Activated T-helper 1 cell treated with anti-CD3 and anti-CD28 coated beads, Interleukin-12 subunit alpha, Interleukin-12 subunit beta, Interleukin-2, Interleukin-4 antibody, amounts not matched to agents 30 ng/mL and 10 ng/mL and 1 ng/mL, durations not matched to agents 14 hours and 24 hours and 36 hours (primary cell): ENCODE data around the gene DYRK1B. TPM values are rescaled to one million over a fixed set of nuclear protein-coding genes. Genes with fewer than 3 reads are reported as not detected.
"Not testable (repeated sequence)": the region's sequence is repeated elsewhere in the genome, so short reads cannot be mapped to it uniquely, and the experiment has no call there.

Source experiments
- DNase-seq: peaks from one replicate; pipeline ENCODE4 v3.0.0; 2021; ENCODE audit warnings: low spot score
- H3K27ac Mint-ChIP-seq: one replicate; pipeline ENCODE4 v1.8.0; 2021; ENCODE audit warnings: mild to moderate bottlenecking, mixed read lengths
- H3K27me3 Mint-ChIP-seq: one replicate; pipeline ENCODE4 v1.8.0; 2022; ENCODE audit warnings: mild to moderate bottlenecking, moderate library complexity, mixed read lengths; ENCODE audit not compliant: insufficient read depth
- H3K36me3 Mint-ChIP-seq: one replicate; pipeline ENCODE4 v1.8.0; 2021; ENCODE audit warnings: low read depth, mixed read lengths
- H3K4me1 Mint-ChIP-seq: one replicate; pipeline ENCODE4 v1.8.0; 2021; ENCODE audit warnings: low read depth, mixed read lengths
- H3K4me3 Mint-ChIP-seq: one replicate; pipeline ENCODE4 v1.8.0; 2021; ENCODE audit warnings: mild to moderate bottlenecking, moderate library complexity, mixed read lengths
- H3K9me3 Mint-ChIP-seq: one replicate; pipeline ENCODE4 v1.8.0; 2021; ENCODE audit warnings: mixed read lengths
- intact Hi-C: fragments of 100-400 bp; cut with micrococcal nuclease; formaldehyde crosslinking; loops from one replicate; pipeline ENCODE4 v1.15.1; 2024
- total RNA-seq: library from RNA; stranded (reverse); gene quantifications from 2 replicates; pipeline ENCODE4 v1.2.3, GENCODE V29; 2022

The DYRK1B gene
- total RNA-seq, 1 donor from 2014 or later = 5.5 TPM

GRCh38 chr19:39825093-39825463 lies 8.9 kb downstream of the DYRK1B start:
- no peaks in the 10 kb centered on the region for H3K9me3 Mint-ChIP-seq
- H3K27ac Mint-ChIP-seq = no peak overlapping the region
- peaks cover 6% of the 10 kb centered on the region for H3K4me1 Mint-ChIP-seq
- H3K27me3 Mint-ChIP-seq = no peaks in the 10 kb centered on the region
- H3K36me3 Mint-ChIP-seq = peaks cover 19% of the 10 kb centered on the region
- no peak for DNase-seq
- intact Hi-C loops = no loop called here
- H3K4me3 Mint-ChIP-seq = no peak overlapping the region

- Mint-ChIP-seq H3K36me3 (peaks cover 19% of the 10 kb centered on the region), H3K27me3 (no peaks in the 10 kb centered on the region), H3K27ac (no peak overlapping the region), H3K9me3 (no peaks in the 10 kb centered on the region), H3K4me1 (peaks cover 6% of the 10 kb centered on the region), H3K4me3 (no peak overlapping the region)
- peak; percentile 87 for DNase-seq
- intact Hi-C loops = loop anchor here (1.0 kb wide), 4 partner anchors 9 to 147 kb away; partner anchors contain the start of genes FBL and PSMC4
Observed at GRCh38 chr19:39824143-39825092, 9.5 kb downstream of the DYRK1B start.

DNA sequence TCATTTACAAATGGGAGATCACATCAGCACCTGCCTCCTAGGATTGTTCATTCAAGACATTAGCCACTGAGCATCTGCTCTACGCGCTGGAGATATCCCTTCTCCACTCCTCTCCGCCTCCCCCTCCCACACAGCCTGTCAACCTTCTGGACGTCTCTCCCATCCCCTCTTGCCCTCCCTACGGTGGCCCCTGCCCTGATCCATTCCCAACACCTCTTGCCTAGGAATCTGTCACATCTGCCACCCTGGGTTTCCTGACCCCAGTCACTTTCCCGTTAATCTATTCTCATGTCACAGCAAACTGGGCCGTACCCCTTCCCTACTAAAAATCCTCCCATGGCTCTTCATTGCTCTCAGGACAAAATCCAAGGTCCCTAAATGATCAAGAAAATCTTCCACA lies 10.3 kb downstream of the DYRK1B start:
- no peaks in the 10 kb centered on the region for H3K27me3 Mint-ChIP-seq
- DNase-seq = no peak
- intact Hi-C loops = loop anchor here (1.0 kb wide), 4 partner anchors 10 to 148 kb away; partner anchors contain the start of genes FBL and PSMC4
- H3K4me3 Mint-ChIP-seq = no peak overlapping the region
- H3K4me1 Mint-ChIP-seq = peaks cover 8% of the 10 kb centered on the region
- no peaks in the 10 kb centered on the region for H3K9me3 Mint-ChIP-seq
- H3K27ac Mint-ChIP-seq = no peak overlapping the region
- peaks cover 13% of the 10 kb centered on the region for H3K36me3 Mint-ChIP-seq

- Mint-ChIP-seq H3K9me3 (no peaks in the 10 kb centered on the region), H3K27me3 (no peaks in the 10 kb centered on the region), H3K36me3 (peaks cover 6% of the 10 kb centered on the region), H3K27ac (no peak overlapping the region), H3K4me1 (peaks cover 5% of the 10 kb centered on the region), H3K4me3 (no peak overlapping the region)
- intact Hi-C loops = no loop called here
- DNase-seq = no peak
Observed at GRCh38 chr19:39820696-39821095, 13.3 kb downstream of the DYRK1B start.

GRCh38 chr19:39819786-39820185 lies 14.2 kb downstream of the DYRK1B start:
- Mint-ChIP-seq H3K27me3 (no peaks in the 10 kb centered on the region), H3K9me3 (no peaks in the 10 kb centered on the region), H3K4me3 (no peak overlapping the region), H3K4me1 (peaks cover 5% of the 10 kb centered on the region), H3K27ac (no peak overlapping the region), H3K36me3 (peaks cover 6% of the 10 kb centered on the region)
- DNase-seq = no peak
- intact Hi-C loops = no loop called here

GRCh38 chr19:39818626-39819097 lies 15.3 kb downstream of the DYRK1B start:
- no peaks in the 10 kb centered on the region for H3K9me3 Mint-ChIP-seq
- intact Hi-C loops = no loop called here
- no peak overlapping the region for H3K27ac Mint-ChIP-seq
- H3K4me3 Mint-ChIP-seq = no peak overlapping the region
- H3K36me3 Mint-ChIP-seq = peaks cover 6% of the 10 kb centered on the region
- DNase-seq = no peak
- peaks cover 5% of the 10 kb centered on the region for H3K4me1 Mint-ChIP-seq
- H3K27me3 Mint-ChIP-seq = no peaks in the 10 kb centered on the region

DNA sequence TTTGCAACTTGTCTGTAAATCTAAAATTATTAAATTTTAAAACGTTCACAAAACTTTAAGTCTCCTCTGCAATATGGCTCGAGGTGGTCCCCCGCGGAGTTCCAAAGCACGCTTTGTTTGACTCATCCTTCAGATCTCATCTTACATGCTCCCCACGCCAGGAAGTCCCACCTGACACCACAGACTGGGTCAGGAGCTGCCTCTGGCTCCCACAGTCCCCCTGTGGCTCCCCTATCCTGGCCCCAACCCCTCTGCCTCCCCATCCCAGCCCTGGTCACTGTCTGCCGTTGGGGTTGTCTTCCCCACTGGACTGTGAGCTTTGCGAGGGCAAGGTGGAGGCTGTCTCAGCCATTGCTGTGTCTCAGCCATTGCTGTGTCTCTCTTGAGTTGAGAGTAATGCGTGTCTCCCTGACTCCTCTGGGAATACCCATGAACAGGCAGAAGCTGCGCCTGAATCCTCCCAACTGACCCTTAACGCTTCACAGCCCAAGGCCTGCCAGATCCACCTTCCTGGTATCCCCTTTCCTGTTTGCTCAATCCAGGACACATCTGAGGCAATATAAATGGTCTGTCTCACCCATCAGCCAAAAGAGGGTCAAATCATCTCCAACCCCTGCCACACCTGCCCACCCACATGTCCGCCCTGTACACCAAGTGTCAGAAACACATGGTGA lies 15.9 kb downstream of the DYRK1B start:
- Mint-ChIP-seq H3K4me3 (no peak overlapping the region), H3K4me1 (peaks cover 5% of the 10 kb centered on the region), H3K27ac (no peak overlapping the region), H3K9me3 (no peaks in the 10 kb centered on the region), H3K36me3 (peaks cover 7% of the 10 kb centered on the region), H3K27me3 (no peaks in the 10 kb centered on the region)
- no peak for DNase-seq
- intact Hi-C loops = no loop called here

GRCh38 chr19:39816287-39817048 lies 17.5 kb downstream of the DYRK1B start:
- H3K27ac Mint-ChIP-seq = no peak overlapping the region
- H3K4me3 Mint-ChIP-seq = no peak overlapping the region
- no peak for DNase-seq
- peaks cover 7% of the 10 kb centered on the region for H3K36me3 Mint-ChIP-seq
- no peaks in the 10 kb centered on the region for H3K27me3 Mint-ChIP-seq
- H3K9me3 Mint-ChIP-seq = no peaks in the 10 kb centered on the region
- H3K4me1 Mint-ChIP-seq = peaks cover 5% of the 10 kb centered on the region
- intact Hi-C loops = no loop called here

GRCh38 chr19:39814595-39814994 lies 19.4 kb downstream of the DYRK1B start:
- Mint-ChIP-seq H3K27ac (no peak overlapping the region), H3K9me3 (no peaks in the 10 kb centered on the region), H3K36me3 (peaks cover 5% of the 10 kb centered on the region), H3K4me1 (peaks cover 5% of the 10 kb centered on the region), H3K27me3 (no peaks in the 10 kb centered on the region), H3K4me3 (no peak overlapping the region)
- intact Hi-C loops = no loop called here
- no peak for DNase-seq

GRCh38 chr19:39814111-39814510 lies 19.9 kb downstream of the DYRK1B start:
- H3K4me3 Mint-ChIP-seq, H3K36me3 Mint-ChIP-seq, H3K27me3 Mint-ChIP-seq, H3K9me3 Mint-ChIP-seq, H3K27ac Mint-ChIP-seq, DNase-seq, H3K4me1 Mint-ChIP-seq, intact Hi-C loops: not testable (repeated sequence)

GRCh38 chr19:39813264-39813993 lies 20.5 kb downstream of the DYRK1B start:
- Mint-ChIP-seq H3K36me3 (peaks cover 3% of the 10 kb centered on the region), H3K9me3 (no peaks in the 10 kb centered on the region), H3K4me3 (no peak overlapping the region), H3K27ac (no peak overlapping the region), H3K27me3 (no peaks in the 10 kb centered on the region), H3K4me1 (no peaks in the 10 kb centered on the region)
- no peak for DNase-seq
- intact Hi-C loops = no loop called here

- Mint-ChIP-seq H3K36me3 (peaks cover 3% of the 10 kb centered on the region), H3K4me3 (no peak overlapping the region), H3K4me1 (no peaks in the 10 kb centered on the region), H3K27ac (no peak overlapping the region), H3K27me3 (no peaks in the 10 kb centered on the region), H3K9me3 (peaks cover 3% of the 10 kb centered on the region)
- DNase-seq = no peak
- intact Hi-C loops = no loop called here
Observed at GRCh38 chr19:39811064-39811463, 22.9 kb downstream of the DYRK1B start.
